Central memory CD8-positive, alpha-beta T cell (primary cell): ENCODE results near the gene PSMC2.
"Not testable (repeated sequence)": the region's sequence is repeated elsewhere in the genome, so short reads cannot be mapped to it uniquely, and the experiment has no call there.

Experiments
- ATAC-seq: fragments of 150-1000 bp; cut with Tn5 transposase; replicated peaks from 2 replicates; pipeline ENCODE4 v1.10.0; 2022; ENCODE audit warnings: mild to moderate bottlenecking, moderate FRiP score, moderate number of reproducible peaks; ENCODE audit not compliant: poor library complexity, severe bottlenecking; ENCODE audit errors: extremely low read depth
- DNase-seq, 2 donors: peaks; one replicate each; pipeline ENCODE4 v3.0.0; 2021; ENCODE audit warnings: low spot score in 2 of 2
- H3K27ac Mint-ChIP-seq: one replicate; pipeline ENCODE4 v1.8.0; 2022; ENCODE audit warnings: low read depth, mild to moderate bottlenecking, moderate library complexity, mixed read lengths
- H3K27me3 Mint-ChIP-seq: one replicate; pipeline ENCODE4 v1.8.0; 2022; ENCODE audit warnings: mixed read lengths
- H3K36me3 Mint-ChIP-seq: one replicate; pipeline ENCODE4 v1.8.0; 2022; ENCODE audit warnings: mild to moderate bottlenecking, moderate library complexity, mixed read lengths; ENCODE audit not compliant: insufficient read depth
- H3K4me1 Mint-ChIP-seq: one replicate; pipeline ENCODE4 v1.8.0; 2022; ENCODE audit warnings: mixed read lengths
- H3K4me3 Mint-ChIP-seq: one replicate; pipeline ENCODE4 v1.8.0; 2022; ENCODE audit warnings: mild to moderate bottlenecking, moderate library complexity, mixed read lengths
- H3K9me3 Mint-ChIP-seq: one replicate; pipeline ENCODE4 v1.8.0; 2022; ENCODE audit warnings: mixed read lengths

The PSMC2 gene

GRCh38 chr7:103382032-103382402 is 34.6 kb downstream of the PSMC2 start:
- H3K4me3 Mint-ChIP-seq = no peak overlapping the region
- H3K9me3 Mint-ChIP-seq = no peaks in the 10 kb centered on the region
- H3K36me3 Mint-ChIP-seq = no peaks in the 10 kb centered on the region

GRCh38 chr7:103387242-103387641 is 39.8 kb downstream of the PSMC2 start:
- Mint-ChIP-seq H3K27me3 (peaks cover 13% of the 10 kb centered on the region), H3K4me1 (no peaks in the 10 kb centered on the region), H3K9me3 (no peaks in the 10 kb centered on the region), H3K27ac (no peak overlapping the region), H3K4me3 (no peak overlapping the region), H3K36me3 (peaks cover 2% of the 10 kb centered on the region)
- ATAC-seq (no peak), DNase-seq (no peak)

More at GRCh38 chr7:103382032-103382402, 34.6 kb downstream of the PSMC2 start:
- ATAC-seq (no peak), DNase-seq (no peak)
- Mint-ChIP-seq H3K27me3 (no peaks in the 10 kb centered on the region), H3K27ac (no peak overlapping the region), H3K4me1 (no peaks in the 10 kb centered on the region)

- Mint-ChIP-seq H3K27ac (no peak overlapping the region), H3K27me3 (peaks cover 13% of the 10 kb centered on the region), H3K4me1 (no peaks in the 10 kb centered on the region), H3K9me3 (no peaks in the 10 kb centered on the region), H3K4me3 (no peak overlapping the region), H3K36me3 (peaks cover 2% of the 10 kb centered on the region)
- ATAC-seq (no peak), DNase-seq (no peak)
Observed at GRCh38 chr7:103388469-103389140, 41.2 kb downstream of the PSMC2 start.

- H3K36me3 Mint-ChIP-seq = peaks cover 2% of the 10 kb centered on the region
- no peak overlapping the region for H3K27ac Mint-ChIP-seq
- H3K4me1 Mint-ChIP-seq = no peaks in the 10 kb centered on the region
- H3K27me3 Mint-ChIP-seq = peaks cover 13% of the 10 kb centered on the region
- DNase-seq (no peak), ATAC-seq (no peak)
- H3K4me3 Mint-ChIP-seq = no peak overlapping the region
- H3K9me3 Mint-ChIP-seq = no peaks in the 10 kb centered on the region
Observed at GRCh38 chr7:103389263-103389662, 41.8 kb downstream of the PSMC2 start.

- ATAC-seq (no peak), DNase-seq (no peak)
- peaks cover 13% of the 10 kb centered on the region for H3K27me3 Mint-ChIP-seq
- H3K4me3 Mint-ChIP-seq = no peak overlapping the region
- H3K36me3 Mint-ChIP-seq = peaks cover 2% of the 10 kb centered on the region
- H3K27ac Mint-ChIP-seq = no peak overlapping the region
- H3K4me1 Mint-ChIP-seq = no peaks in the 10 kb centered on the region
- no peaks in the 10 kb centered on the region for H3K9me3 Mint-ChIP-seq
Observed at GRCh38 chr7:103391150-103391549, 43.7 kb downstream of the PSMC2 start.

GRCh38 chr7:103391976-103392375 is 44.5 kb downstream of the PSMC2 start:
- H3K9me3 Mint-ChIP-seq = no peaks in the 10 kb centered on the region
- H3K4me1 Mint-ChIP-seq = no peaks in the 10 kb centered on the region
- peaks cover 13% of the 10 kb centered on the region for H3K27me3 Mint-ChIP-seq
- no peak overlapping the region for H3K4me3 Mint-ChIP-seq
- no peak for ATAC-seq
- peaks cover 2% of the 10 kb centered on the region for H3K36me3 Mint-ChIP-seq
- no peak overlapping the region for H3K27ac Mint-ChIP-seq
- no peak for DNase-seq

- Mint-ChIP-seq H3K9me3 (no peaks in the 10 kb centered on the region), H3K4me1 (no peaks in the 10 kb centered on the region), H3K27ac (no peak overlapping the region), H3K27me3 (peaks cover 5% of the 10 kb centered on the region), H3K4me3 (no peak overlapping the region), H3K36me3 (no peaks in the 10 kb centered on the region)
- DNase-seq (no peak), ATAC-seq (no peak)
Observed at GRCh38 chr7:103394566-103394965, 47.1 kb downstream of the PSMC2 start.

- H3K4me1 Mint-ChIP-seq = no peaks in the 10 kb centered on the region
- H3K27ac Mint-ChIP-seq = no peak overlapping the region
- H3K9me3 Mint-ChIP-seq = no peaks in the 10 kb centered on the region
- no peak for ATAC-seq
- H3K27me3 Mint-ChIP-seq = no peaks in the 10 kb centered on the region
- H3K4me3 Mint-ChIP-seq = no peak overlapping the region
- no peak for DNase-seq
- H3K36me3 Mint-ChIP-seq = no peaks in the 10 kb centered on the region
Observed at GRCh38 chr7:103395071-103395470, 47.6 kb downstream of the PSMC2 start.

- no peak overlapping the region for H3K4me3 Mint-ChIP-seq
- H3K27ac Mint-ChIP-seq = no peak overlapping the region
- DNase-seq = no peak
- H3K36me3 Mint-ChIP-seq = no peaks in the 10 kb centered on the region
- H3K27me3 Mint-ChIP-seq = no peaks in the 10 kb centered on the region
- H3K4me1 Mint-ChIP-seq = no peaks in the 10 kb centered on the region
- no peak for ATAC-seq
- no peaks in the 10 kb centered on the region for H3K9me3 Mint-ChIP-seq
Observed at GRCh38 chr7:103396471-103396870, 49.0 kb downstream of the PSMC2 start.

- no peak overlapping the region for H3K4me3 Mint-ChIP-seq
- DNase-seq = no peak
Observed at GRCh38 chr7:103398483-103399127, 51.2 kb downstream of the PSMC2 start.

GRCh38 chr7:103399687-103400086 is 52.2 kb downstream of the PSMC2 start:
- not testable (repeated sequence) for DNase-seq, H3K9me3 Mint-ChIP-seq, H3K27ac Mint-ChIP-seq, H3K4me1 Mint-ChIP-seq, H3K4me3 Mint-ChIP-seq, H3K36me3 Mint-ChIP-seq, ATAC-seq
- peaks cover 23% of the 10 kb centered on the region for H3K27me3 Mint-ChIP-seq

More at GRCh38 chr7:103398483-103399127, 51.2 kb downstream of the PSMC2 start:
- no peaks in the 10 kb centered on the region for H3K36me3 Mint-ChIP-seq
- H3K9me3 Mint-ChIP-seq = no peaks in the 10 kb centered on the region
- H3K27me3 Mint-ChIP-seq = peaks cover 13% of the 10 kb centered on the region
- ATAC-seq = no peak
- no peak overlapping the region for H3K27ac Mint-ChIP-seq
- no peaks in the 10 kb centered on the region for H3K4me1 Mint-ChIP-seq

- peaks cover 45% of the 10 kb centered on the region for H3K27me3 Mint-ChIP-seq
- ATAC-seq, H3K27ac Mint-ChIP-seq, H3K4me3 Mint-ChIP-seq, H3K4me1 Mint-ChIP-seq, H3K9me3 Mint-ChIP-seq, DNase-seq, H3K36me3 Mint-ChIP-seq: not testable (repeated sequence)
Observed at GRCh38 chr7:103405789-103406613, 58.6 kb downstream of the PSMC2 start.

- no peak overlapping the region for H3K4me3 Mint-ChIP-seq
- peaks cover 38% of the 10 kb centered on the region for H3K27me3 Mint-ChIP-seq
- no peak for ATAC-seq
Observed at GRCh38 chr7:103412151-103412550, 64.7 kb downstream of the PSMC2 start.

More at GRCh38 chr7:103412151-103412550, 64.7 kb downstream of the PSMC2 start:
- no peaks in the 10 kb centered on the region for H3K4me1 Mint-ChIP-seq
- no peaks in the 10 kb centered on the region for H3K9me3 Mint-ChIP-seq
- no peak overlapping the region for H3K27ac Mint-ChIP-seq
- H3K36me3 Mint-ChIP-seq = no peaks in the 10 kb centered on the region
- no peak for DNase-seq
